Retinal pigment epithelial cell (primary cell): ENCODE results near the gene WWTR1.

ENCODE experiments used
- DNase-seq: peaks from one replicate; pipeline ENCODE4 v3.0.0-alpha.2; 2010; ENCODE audit warnings: low read depth
- H3K4me3 ChIP-seq: 2 replicates; pipeline ENCODE4 v1.5.1; 2011; ENCODE audit warnings: mild to moderate bottlenecking, low read length, control low read depth, moderate library complexity
- TF ChIP-seq, protein P1 (sequence below): conservative IDR thresholded peaks from 2 replicates; pipeline ENCODE4 v1.5.1; 2011; ENCODE audit warnings: low read depth, low read length, control low read depth, inconsistent platforms

WWTR1 gene

DNA sequence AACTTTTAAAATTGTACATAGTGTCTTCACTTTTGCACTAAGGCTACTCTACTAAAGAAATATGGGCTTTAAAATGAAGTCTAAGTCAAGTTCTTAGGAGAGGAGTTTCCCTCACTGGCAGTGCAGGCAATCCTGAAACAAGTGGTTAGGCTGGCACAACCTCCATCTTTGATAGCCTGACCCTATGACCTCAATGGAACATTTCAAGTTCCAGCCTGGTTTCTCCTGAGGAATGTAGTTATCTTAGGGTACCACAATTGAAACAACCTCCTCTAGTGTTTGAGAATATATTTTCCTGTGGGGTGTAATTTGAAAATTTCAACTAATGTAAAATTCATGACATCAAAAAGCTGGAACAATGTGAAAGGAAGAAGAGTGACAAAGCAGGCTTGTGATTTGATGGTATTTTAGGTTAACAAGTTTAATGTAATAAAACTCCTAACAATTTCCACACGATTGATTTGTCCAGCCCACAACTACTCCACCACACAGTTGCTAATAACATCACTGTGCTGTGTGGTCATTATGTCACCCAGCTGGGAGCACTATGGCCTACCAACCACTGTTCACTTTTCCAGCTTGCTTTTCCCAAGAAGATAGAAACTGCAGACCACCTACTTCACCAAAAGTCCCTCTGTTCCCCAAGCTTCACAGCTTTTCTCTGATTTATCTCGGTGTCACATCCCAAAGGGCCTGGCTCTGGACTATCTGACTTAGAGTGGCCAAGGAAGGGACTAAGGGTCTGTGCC lies 1.8 kb downstream of the WWTR1 start:
- H3K4me3 ChIP-seq, result peak overlapping the region; percentile 83
- DNase-seq, result no peak
- TF ChIP-seq, protein P1, sequence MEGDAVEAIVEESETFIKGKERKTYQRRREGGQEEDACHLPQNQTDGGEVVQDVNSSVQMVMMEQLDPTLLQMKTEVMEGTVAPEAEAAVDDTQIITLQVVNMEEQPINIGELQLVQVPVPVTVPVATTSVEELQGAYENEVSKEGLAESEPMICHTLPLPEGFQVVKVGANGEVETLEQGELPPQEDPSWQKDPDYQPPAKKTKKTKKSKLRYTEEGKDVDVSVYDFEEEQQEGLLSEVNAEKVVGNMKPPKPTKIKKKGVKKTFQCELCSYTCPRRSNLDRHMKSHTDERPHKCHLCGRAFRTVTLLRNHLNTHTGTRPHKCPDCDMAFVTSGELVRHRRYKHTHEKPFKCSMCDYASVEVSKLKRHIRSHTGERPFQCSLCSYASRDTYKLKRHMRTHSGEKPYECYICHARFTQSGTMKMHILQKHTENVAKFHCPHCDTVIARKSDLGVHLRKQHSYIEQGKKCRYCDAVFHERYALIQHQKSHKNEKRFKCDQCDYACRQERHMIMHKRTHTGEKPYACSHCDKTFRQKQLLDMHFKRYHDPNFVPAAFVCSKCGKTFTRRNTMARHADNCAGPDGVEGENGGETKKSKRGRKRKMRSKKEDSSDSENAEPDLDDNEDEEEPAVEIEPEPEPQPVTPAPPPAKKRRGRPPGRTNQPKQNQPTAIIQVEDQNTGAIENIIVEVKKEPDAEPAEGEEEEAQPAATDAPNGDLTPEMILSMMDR, result no peak

- DNase-seq, result no peak
- TF ChIP-seq, protein P1, result no peak
- peak overlapping the region; percentile 15 for H3K4me3 ChIP-seq
Measured at GRCh38 chr3:149654188-149654601, 3.6 kb downstream of the WWTR1 start.

GRCh38 chr3:149653564-149653963 lies 4.3 kb downstream of the WWTR1 start:
- DNase-seq, result no peak
- H3K4me3 ChIP-seq, result peak overlapping the region; percentile 15
- TF ChIP-seq, protein P1, result no peak

DNA sequence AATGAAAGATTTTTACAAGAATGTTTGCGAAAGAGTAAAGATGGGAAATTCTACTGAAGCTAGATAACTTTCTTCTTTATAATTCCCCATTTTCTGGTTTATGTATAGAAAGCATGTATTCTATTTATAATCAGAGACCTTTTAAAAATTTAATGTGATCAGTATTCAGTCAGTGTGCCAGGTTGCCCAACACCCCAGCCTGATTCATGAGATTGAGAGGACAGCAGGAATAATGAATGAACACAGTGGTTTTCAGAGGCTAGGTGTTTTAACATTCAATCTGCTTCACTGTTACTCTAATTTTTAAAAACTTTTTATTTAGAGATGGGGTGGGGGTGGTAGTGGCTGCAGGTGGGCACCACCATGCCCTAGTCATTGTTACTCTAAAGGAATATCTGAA lies 4.7 kb downstream of the WWTR1 start:
- TF ChIP-seq, protein P1, result no peak
- DNase-seq, result no peak
- H3K4me3 ChIP-seq, result no peak overlapping the region

- TF ChIP-seq, protein P1, result no peak
- no peak for DNase-seq
- no peak overlapping the region for H3K4me3 ChIP-seq
Measured at GRCh38 chr3:149650828-149651227, 7.0 kb downstream of the WWTR1 start.

GRCh38 chr3:149648525-149648924 lies 9.3 kb downstream of the WWTR1 start:
- DNase-seq, result no peak
- H3K4me3 ChIP-seq, result no peak overlapping the region
- TF ChIP-seq, protein P1, result no peak

DNA sequence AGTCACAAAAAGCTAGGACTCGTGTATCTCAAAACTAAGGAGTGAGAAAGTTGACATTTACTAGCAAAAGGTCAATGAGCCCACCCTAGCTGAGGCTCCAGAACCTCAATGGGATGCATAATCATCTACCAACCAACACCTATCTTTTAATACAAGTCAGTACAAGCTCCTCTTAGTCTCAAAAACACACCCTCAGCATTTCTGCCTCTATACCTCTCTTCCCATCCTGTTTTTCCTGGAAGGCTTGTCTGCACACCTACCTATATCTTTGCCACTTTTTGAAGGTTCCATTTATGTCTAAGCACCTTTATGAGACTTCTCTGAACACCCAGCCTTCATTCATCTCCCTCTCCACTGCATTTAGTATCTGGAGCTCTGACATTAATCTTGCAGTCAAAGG lies 10.0 kb downstream of the WWTR1 start:
- no peak for DNase-seq
- TF ChIP-seq, protein P1, result no peak
- no peak overlapping the region for H3K4me3 ChIP-seq
